PC-3 (cell line): ENCODE measurements around the gene AUTS2.

Source experiments
- CTCF ChIP-seq: fragments of 300-600 bp; sonication (generic); conservative IDR thresholded peaks from 2 replicates; pipeline ENCODE4 v1.5.1; 2017; ENCODE audit warnings: antibody characterized with exemption, low read depth, mild to moderate bottlenecking, low read length
- EZH2 ChIP-seq: fragments of 300-600 bp; sonication (generic); IDR thresholded peaks from one replicate; pipeline ENCODE4 v1.6.1; 2017; ENCODE audit warnings: antibody characterized with exemption, mild to moderate bottlenecking, low read length; ENCODE audit not compliant: unreplicated experiment
- EZH2phosphoT487 ChIP-seq: fragments of 300-600 bp; sonication (generic); IDR thresholded peaks from 2 replicates; pipeline ENCODE4 v1.6.1; 2018; ENCODE audit warnings: mild to moderate bottlenecking, antibody characterized with exemption, low read length, borderline replicate concordance

GRCh38 chr7:70574314-70574834 lies 976.1 kb downstream of the AUTS2 start:
- TF ChIP-seq CTCF (no peak), EZH2 (no peak), EZH2phosphoT487 (no peak)
